H9 (cell line): Measurements from ENCODE around the gene STK38L. TPM values are rescaled to one million over a fixed set of nuclear protein-coding genes. Genes with fewer than 3 reads are reported as not detected.

ENCODE experiments used
- DNase-seq: peaks from one replicate; pipeline ENCODE4 v3.0.0-alpha.2; 2017
- H2AFZ ChIP-seq: one replicate; pipeline ENCODE4 v1.6.1; 2013; ENCODE audit warnings: mild to moderate bottlenecking, low read length, control low read depth, moderate library complexity
- H2AK5ac ChIP-seq: 2 replicates; pipeline ENCODE4 v1.6.1; 2013; ENCODE audit warnings: low read length, control low read depth, mixed read lengths; ENCODE audit not compliant: insufficient read length
- H2BK120ac ChIP-seq: one replicate; pipeline ENCODE4 v1.6.1; 2013; ENCODE audit warnings: low read depth, mild to moderate bottlenecking, low read length, control low read depth, inconsistent platforms; ENCODE audit not compliant: poor library complexity, severe bottlenecking
- H2BK12ac ChIP-seq: 2 replicates; pipeline ENCODE4 v1.6.1; 2013; ENCODE audit warnings: low read length, control low read depth, mixed read lengths, low read depth; ENCODE audit not compliant: insufficient read length
- H2BK15ac ChIP-seq: 2 replicates; pipeline ENCODE4 v1.6.1; 2013; ENCODE audit warnings: low read depth, low read length, control low read depth
- H2BK20ac ChIP-seq: one replicate; pipeline ENCODE4 v1.6.1; 2013; ENCODE audit warnings: low read depth, mild to moderate bottlenecking, low read length, control low read depth, inconsistent platforms; ENCODE audit not compliant: poor library complexity, severe bottlenecking
- H2BK5ac ChIP-seq: 2 replicates; pipeline ENCODE4 v1.6.1; 2013; ENCODE audit warnings: low read length, control low read depth, mixed read lengths; ENCODE audit not compliant: insufficient read length
- H3K14ac ChIP-seq: 2 replicates; pipeline ENCODE4 v1.6.1; 2013; ENCODE audit warnings: low read length, control low read depth; ENCODE audit not compliant: insufficient read depth
- H3K18ac ChIP-seq: 2 replicates; pipeline ENCODE4 v1.6.1; 2013; ENCODE audit warnings: low read depth, mild to moderate bottlenecking, mixed read lengths, low read length, control low read depth; ENCODE audit not compliant: insufficient read length
- H3K23ac ChIP-seq: 2 replicates; pipeline ENCODE4 v1.6.1; 2013; ENCODE audit warnings: low read length, control low read depth, mixed read lengths, low read depth; ENCODE audit not compliant: insufficient read length
- H3K23me2 ChIP-seq: 2 replicates; pipeline ENCODE4 v1.6.1; 2013; ENCODE audit warnings: low read depth, mild to moderate bottlenecking, mixed read lengths, low read length, control low read depth; ENCODE audit not compliant: insufficient read length, poor library complexity, severe bottlenecking
- H3K27ac ChIP-seq: 2 replicates; pipeline ENCODE4 v1.5.1; 2013; ENCODE audit warnings: low read length, control low read depth, mixed read lengths, low read depth; ENCODE audit not compliant: insufficient read length
- H3K27me3 ChIP-seq: 2 replicates; pipeline ENCODE4 v1.6.1; 2013; ENCODE audit warnings: low read length, control low read depth, inconsistent platforms; ENCODE audit not compliant: insufficient read depth
- H3K4ac ChIP-seq: 2 replicates; pipeline ENCODE4 v1.6.1; 2013; ENCODE audit warnings: low read depth, mild to moderate bottlenecking, control low read depth, inconsistent platforms, low read length, moderate library complexity
- H3K4me1 ChIP-seq: 2 replicates; pipeline ENCODE4 v1.6.1; 2013; ENCODE audit warnings: low read length, control low read depth, inconsistent platforms; ENCODE audit not compliant: insufficient read depth
- H3K4me2 ChIP-seq: 2 replicates; pipeline ENCODE4 v1.6.1; 2013; ENCODE audit warnings: low read length, control low read depth, mixed read lengths; ENCODE audit not compliant: insufficient read length, insufficient read depth
- H3K56ac ChIP-seq: 2 replicates; pipeline ENCODE4 v1.6.1; 2013; ENCODE audit warnings: low read depth, mild to moderate bottlenecking, mixed read lengths, low read length, control low read depth; ENCODE audit not compliant: insufficient read length
- H3K79me1 ChIP-seq: 2 replicates; pipeline ENCODE4 v1.6.1; 2013; ENCODE audit warnings: low read depth, mild to moderate bottlenecking, moderate library complexity, low read length, control low read depth, inconsistent platforms; ENCODE audit not compliant: insufficient read depth, poor library complexity, severe bottlenecking
- H3K79me2 ChIP-seq: 2 replicates; pipeline ENCODE4 v1.6.1; 2013; ENCODE audit warnings: low read length, control low read depth, inconsistent platforms; ENCODE audit not compliant: insufficient read depth
- H3K9ac ChIP-seq: 2 replicates; pipeline ENCODE4 v1.6.1; 2013; ENCODE audit warnings: low read length, control low read depth, mixed read lengths; ENCODE audit not compliant: insufficient read length; ENCODE audit errors: extremely low read depth
- H3K9me3 ChIP-seq: one replicate; pipeline ENCODE4 v1.6.1; 2013; ENCODE audit warnings: low read depth, low read length, inconsistent platforms; ENCODE audit not compliant: control insufficient read depth
- H3T11ph ChIP-seq: one replicate; pipeline ENCODE4 v1.6.1; 2013; ENCODE audit warnings: mild to moderate bottlenecking, low read length, control low read depth, inconsistent platforms
- H4K20me1 ChIP-seq: one replicate; pipeline ENCODE4 v1.6.1; 2013; ENCODE audit not compliant: control insufficient read depth, insufficient read length, insufficient read depth
- H4K5ac ChIP-seq: 2 replicates; pipeline ENCODE4 v1.6.1; 2013; ENCODE audit warnings: low read depth, mild to moderate bottlenecking, mixed read lengths, low read length, control low read depth; ENCODE audit not compliant: insufficient read length
- H4K8ac ChIP-seq: replicated peaks from 2 replicates; pipeline ENCODE4 v1.6.1; 2013; ENCODE audit warnings: low read length, control low read depth, mixed read lengths, low read depth; ENCODE audit not compliant: insufficient read length
- H4K91ac ChIP-seq: 2 replicates; pipeline ENCODE4 v1.6.1; 2013; ENCODE audit warnings: low read depth, mild to moderate bottlenecking, moderate library complexity, mixed read lengths, low read length, control low read depth; ENCODE audit not compliant: insufficient read length
- H3K27ac Mint-ChIP-seq, 3 experiments: 2 replicates in 2 of 3; 3 replicates in 1 of 3; pipeline ENCODE4 v1.8.0; 2020 to 2021; ENCODE audit warnings: mixed read lengths in 3 of 3, mild to moderate bottlenecking in 1 of 3, moderate library complexity in 1 of 3
- H3K27me3 Mint-ChIP-seq: 2 replicates; pipeline ENCODE4 v1.8.0; 2021; ENCODE audit warnings: low read depth, mild to moderate bottlenecking, moderate library complexity, mixed read lengths
- H3K36me3 Mint-ChIP-seq, 3 experiments: 2 replicates in 2 of 3; 3 replicates in 1 of 3; pipeline ENCODE4 v1.8.0; 2020 to 2021; ENCODE audit warnings: low read depth in 3 of 3, mixed read lengths in 3 of 3; ENCODE audit not compliant: insufficient read depth in 1 of 3
- H3K4me1 Mint-ChIP-seq, 2 experiments: 2 replicates each; pipeline ENCODE4 v1.8.0; 2020; ENCODE audit warnings: mixed read lengths in 2 of 2
- H3K4me3 Mint-ChIP-seq, 2 experiments: 2 replicates in 1 of 2; 3 replicates in 1 of 2; pipeline ENCODE4 v1.8.0; 2020 to 2021; ENCODE audit warnings: mild to moderate bottlenecking in 2 of 2, mixed read lengths in 2 of 2, moderate library complexity in 1 of 2
- H3K9me3 Mint-ChIP-seq, 2 experiments: 2 replicates in 1 of 2; 3 replicates in 1 of 2; pipeline ENCODE4 v1.8.0; 2020; ENCODE audit warnings: mild to moderate bottlenecking in 2 of 2, mixed read lengths in 2 of 2, moderate library complexity in 1 of 2
- WGBS: extraction: QIAGEN DNeasy Blood & Tissue Kit; methylation state at CpG from one replicate; pipeline ENCODE4 v1.1.7; 2013; ENCODE audit warnings: missing lambda C conversion rate, low lambda C conversion rate, mixed read lengths; ENCODE audit not compliant: insufficient read length; ENCODE audit errors: extremely low coverage; 5-methylcytosine and 5-hydroxymethylcytosine counted together
- total RNA-seq: library from RNA; stranded (reverse); gene quantifications from 2 replicates; pipeline ENCODE4 v1.2.1, GENCODE V29; 2021
- TF ChIP-seq, protein P1 (sequence below): fragments of 200-600 bp; sonication (generic); conservative IDR thresholded peaks from 3 replicates; pipeline ENCODE4 v1.8.0; 2021; ENCODE audit warnings: antibody characterized with exemption, mild to moderate bottlenecking

STK38L gene
- total RNA-seq, 1 experiment from 2014 or later, result 44.9 TPM

DNA sequence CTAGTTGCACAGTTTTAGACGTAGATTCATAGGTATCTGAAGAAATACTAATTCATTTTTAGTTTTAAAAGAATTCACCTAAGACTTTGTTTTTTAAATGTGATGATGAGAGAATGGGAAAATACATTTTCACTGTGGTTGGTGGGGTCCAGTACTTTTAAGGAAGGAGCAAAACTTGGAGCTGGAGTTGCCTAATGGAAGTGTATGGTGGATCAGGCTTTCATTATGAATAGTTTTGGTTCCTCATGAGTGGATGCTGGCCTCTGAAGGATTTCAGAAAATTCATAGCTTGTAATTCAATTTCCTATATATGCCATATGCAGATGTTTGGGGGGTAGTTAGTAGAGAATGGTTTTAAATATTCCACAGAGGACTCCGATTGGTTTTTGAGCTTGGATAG is 27.1 kb downstream of the STK38L start:
- no peak for DNase-seq
- TF ChIP-seq, protein P1, sequence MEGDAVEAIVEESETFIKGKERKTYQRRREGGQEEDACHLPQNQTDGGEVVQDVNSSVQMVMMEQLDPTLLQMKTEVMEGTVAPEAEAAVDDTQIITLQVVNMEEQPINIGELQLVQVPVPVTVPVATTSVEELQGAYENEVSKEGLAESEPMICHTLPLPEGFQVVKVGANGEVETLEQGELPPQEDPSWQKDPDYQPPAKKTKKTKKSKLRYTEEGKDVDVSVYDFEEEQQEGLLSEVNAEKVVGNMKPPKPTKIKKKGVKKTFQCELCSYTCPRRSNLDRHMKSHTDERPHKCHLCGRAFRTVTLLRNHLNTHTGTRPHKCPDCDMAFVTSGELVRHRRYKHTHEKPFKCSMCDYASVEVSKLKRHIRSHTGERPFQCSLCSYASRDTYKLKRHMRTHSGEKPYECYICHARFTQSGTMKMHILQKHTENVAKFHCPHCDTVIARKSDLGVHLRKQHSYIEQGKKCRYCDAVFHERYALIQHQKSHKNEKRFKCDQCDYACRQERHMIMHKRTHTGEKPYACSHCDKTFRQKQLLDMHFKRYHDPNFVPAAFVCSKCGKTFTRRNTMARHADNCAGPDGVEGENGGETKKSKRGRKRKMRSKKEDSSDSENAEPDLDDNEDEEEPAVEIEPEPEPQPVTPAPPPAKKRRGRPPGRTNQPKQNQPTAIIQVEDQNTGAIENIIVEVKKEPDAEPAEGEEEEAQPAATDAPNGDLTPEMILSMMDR, result no peak
- H3K14ac ChIP-seq, result no peak overlapping the region
- no peaks in the 10 kb centered on the region for H3K9me3 ChIP-seq
- peaks cover 2% of the 10 kb centered on the region for H3K79me1 ChIP-seq
- Mint-ChIP-seq H3K27me3 (no peaks in the 10 kb centered on the region), H3K36me3 (peaks cover 12 to 18% (median 16%) of the 10 kb centered on the region in 3 experiments), H3K4me3 (no peak overlapping the region), H3K9me3 (peaks cover 4 to 10% of the 10 kb centered on the region in 2 experiments; a peak in 4 of 5 replicates), H3K4me1 (peaks cover 20 to 30% of the 10 kb centered on the region in 2 experiments), H3K27ac (no peak overlapping the region)
- no peak overlapping the region for H3K23ac ChIP-seq
- H3K23me2 ChIP-seq, result no peaks in the 10 kb centered on the region
- H2AFZ ChIP-seq, result no peak overlapping the region
- no peak overlapping the region for H3K18ac ChIP-seq
- no peak overlapping the region for H4K8ac ChIP-seq
- H3K79me2 ChIP-seq, result peaks cover 1% of the 10 kb centered on the region; the same call in 1 of the 2 replicates
- no peak overlapping the region for H3K9ac ChIP-seq
- peaks cover 4% of the 10 kb centered on the region; the same call in 1 of the 2 replicates for H3K4me1 ChIP-seq
- H2BK12ac ChIP-seq, result no peak overlapping the region
- no peak overlapping the region for H3T11ph ChIP-seq
- H4K5ac ChIP-seq, result no peak overlapping the region
- H2BK20ac ChIP-seq, result no peak overlapping the region
- no peak overlapping the region for H2BK5ac ChIP-seq
- H3K27ac ChIP-seq, result no peak overlapping the region
- no peak overlapping the region for H2BK15ac ChIP-seq
- H3K4me2 ChIP-seq, result no peak overlapping the region
- no peak overlapping the region for H2AK5ac ChIP-seq
- no peak overlapping the region for H3K4ac ChIP-seq
- H4K91ac ChIP-seq, result no peak overlapping the region
- no peaks in the 10 kb centered on the region for H4K20me1 ChIP-seq
- no peaks in the 10 kb centered on the region for H3K27me3 ChIP-seq
- H3K56ac ChIP-seq, result no peak overlapping the region
- no peak overlapping the region for H2BK120ac ChIP-seq
- WGBS, result no CpG with 5 or more reads among the region's 2 CpGs
